Aorta (tissue), 5 donors: Measurements from ENCODE around the gene IL17RC. TPM values are rescaled to one million over a fixed set of nuclear protein-coding genes. Genes with fewer than 3 reads are reported as not detected.

ENCODE experiments used
- ATAC-seq: fragments of 200-7000 bp; cut with Tn5 transposase; one replicate; pipeline ENCODE4 v1.9.1; 2022; ENCODE audit warnings: moderate library complexity; ENCODE audit not compliant: low FRiP score
- DNase-seq, 2 donors: peaks; one replicate each; pipeline ENCODE4 v3.0.0-alpha.2; 2020
- H3K27ac ChIP-seq, 2 donors: one replicate each; pipeline ENCODE4 v1.5.1; 2013; ENCODE audit warnings: low read length in 2 of 2, mild to moderate bottlenecking in 2 of 2, moderate library complexity in 2 of 2, control low read depth in 1 of 2, inconsistent platforms in 1 of 2, low read depth in 1 of 2
- H3K27me3 ChIP-seq, 2 donors: one replicate each; pipeline ENCODE4 v1.6.1; 2013; ENCODE audit warnings: control low read depth in 1 of 2, low read length in 1 of 2, mild to moderate bottlenecking in 1 of 2, moderate library complexity in 1 of 2; ENCODE audit not compliant: insufficient read depth in 2 of 2, control insufficient read depth in 1 of 2
- H3K36me3 ChIP-seq, 2 donors: one replicate each; pipeline ENCODE4 v1.6.1; 2013; ENCODE audit warnings: control low read depth in 1 of 2, low read length in 1 of 2, mild to moderate bottlenecking in 1 of 2; ENCODE audit not compliant: insufficient read depth in 2 of 2, control insufficient read depth in 1 of 2
- H3K4me1 ChIP-seq, 2 donors: one replicate each; pipeline ENCODE4 v1.6.1; 2013; ENCODE audit warnings: low read length in 2 of 2, control low read depth in 1 of 2, mild to moderate bottlenecking in 1 of 2, moderate library complexity in 1 of 2; ENCODE audit not compliant: insufficient read depth in 2 of 2, control insufficient read depth in 1 of 2
- H3K4me3 ChIP-seq, 2 donors: one replicate each; pipeline ENCODE4 v1.5.1; 2013; ENCODE audit warnings: low read length in 2 of 2, control low read depth in 1 of 2, mild to moderate bottlenecking in 1 of 2
- H3K9me3 ChIP-seq: one replicate; pipeline ENCODE4 v1.6.1; 2013; ENCODE audit warnings: mild to moderate bottlenecking, low read length; ENCODE audit not compliant: control insufficient read depth
- WGBS, 2 donors: extraction: QIAGEN DNeasy Blood & Tissue Kit; methylation state at CpG; one replicate each; pipeline ENCODE4 v1.1.7; 2013; 5-methylcytosine and 5-hydroxymethylcytosine counted together
- intact Hi-C, 2 donors: fragments of 100-400 bp; cut with DNase I; formaldehyde crosslinking; loops; one replicate each; pipeline versions ENCODE4 v1.14.2 to v1.15.0; 2022
- polyA plus RNA-seq, 2 donors: library from polyadenylated mRNA; stranded (reverse); fragments of 200-250 nt; gene quantifications; one replicate each; pipeline ENCODE4 v1.2.3, GENCODE V29; 2013
- total RNA-seq, 2 donors: library from RNA; stranded (reverse); fragmentation: NEBNext Ultra II Directional; extraction: Animal tissue kit (Norgen Biotek cat#: 25700); gene quantifications; one replicate each; pipeline ENCODE4 v1.2.1, GENCODE V29; 2021
- donor health status: healthy with polysubstance abuse.
- donor health status: Bipolar disorder and iron deficiency.
- donor health status: DM: no; HTN: no; CAD: no.
- donor health status: DM: no; HTN: no; CAD: no.
- donor health status: DM: yes; HTN: yes; CAD: no.

The IL17RC gene
- total and polyA plus RNA-seq, 4 donors = 8.6 to 108 (median 29.7) TPM

DNA sequence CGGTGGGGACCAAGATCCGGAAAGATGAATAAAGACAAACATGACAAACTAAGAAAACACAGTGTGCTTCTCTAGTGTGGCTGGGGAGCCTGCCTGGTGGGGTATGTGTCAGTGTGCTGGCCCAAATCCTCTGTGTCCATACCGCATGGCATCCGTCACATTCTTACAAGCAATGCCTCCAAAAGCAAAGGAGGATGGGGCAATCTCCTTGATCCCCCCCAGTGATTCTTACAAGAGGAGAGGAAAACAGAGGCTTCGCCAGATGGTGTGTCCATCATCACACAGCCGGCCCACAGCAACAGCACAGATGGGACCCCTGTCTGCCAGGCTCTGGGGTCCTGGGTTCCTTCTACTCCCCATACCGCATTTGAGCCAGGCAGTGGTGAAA, 558 bp upstream of the IL17RC start:
- peak in 1 of 2 donors; percentile 77 for DNase-seq
- intact Hi-C loops = loop anchor here (5.0 kb wide), 1 partner anchor 74 kb away; the partner anchor contains the start of gene RPUSD3 (in 2 of the 2)
- no peaks in the 10 kb centered on the region for H3K36me3 ChIP-seq
- H3K9me3 ChIP-seq = no peaks in the 10 kb centered on the region
- peak overlapping the region; percentile 2 to 69 for H3K27ac ChIP-seq
- H3K4me1 ChIP-seq = no peaks in the 10 kb centered on the region
- WGBS, 2 donors = 31% methylated on average over 6 to 7 of the region's 7 CpGs
- peak overlapping the region; percentile 2 to 71 for H3K4me3 ChIP-seq
- ATAC-seq = no peak
- H3K27me3 ChIP-seq = no peaks in the 10 kb centered on the region

DNA sequence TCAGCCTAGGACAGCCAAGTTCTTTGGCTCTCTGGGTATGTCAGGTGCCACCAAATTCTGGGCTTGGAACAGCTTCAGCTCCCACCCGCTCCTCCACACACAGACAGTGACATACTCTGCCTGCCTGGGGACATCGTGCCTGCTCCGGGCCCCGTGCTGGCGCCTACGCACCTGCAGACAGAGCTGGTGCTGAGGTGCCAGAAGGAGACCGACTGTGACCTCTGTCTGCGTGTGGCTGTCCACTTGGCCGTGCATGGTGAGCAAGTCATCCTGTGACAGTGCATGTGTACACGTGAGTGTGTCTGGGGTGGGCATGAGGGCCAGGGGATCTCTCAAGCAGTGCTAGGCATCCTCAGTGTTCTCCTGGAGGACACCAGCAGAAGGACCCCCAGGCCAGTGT, 922 bp downstream of the IL17RC start:
- intact Hi-C loops = loop anchor here (5.0 kb wide), 1 partner anchor 76 kb away; the partner anchor contains the start of gene RPUSD3 (in 2 of the 2)
- Histone ChIP-seq H3K9me3 (no peaks in the 10 kb centered on the region), H3K4me3 (no peak overlapping the region), H3K27ac (no peak overlapping the region), H3K36me3 (no peaks in the 10 kb centered on the region), H3K27me3 (no peaks in the 10 kb centered on the region), H3K4me1 (no peaks in the 10 kb centered on the region)
- ATAC-seq = no peak
- peak in 1 of 2 donors; percentile 55 for DNase-seq
- WGBS, 2 donors = 67 to 71% methylated on average over 10 of the region's 10 CpGs

DNA sequence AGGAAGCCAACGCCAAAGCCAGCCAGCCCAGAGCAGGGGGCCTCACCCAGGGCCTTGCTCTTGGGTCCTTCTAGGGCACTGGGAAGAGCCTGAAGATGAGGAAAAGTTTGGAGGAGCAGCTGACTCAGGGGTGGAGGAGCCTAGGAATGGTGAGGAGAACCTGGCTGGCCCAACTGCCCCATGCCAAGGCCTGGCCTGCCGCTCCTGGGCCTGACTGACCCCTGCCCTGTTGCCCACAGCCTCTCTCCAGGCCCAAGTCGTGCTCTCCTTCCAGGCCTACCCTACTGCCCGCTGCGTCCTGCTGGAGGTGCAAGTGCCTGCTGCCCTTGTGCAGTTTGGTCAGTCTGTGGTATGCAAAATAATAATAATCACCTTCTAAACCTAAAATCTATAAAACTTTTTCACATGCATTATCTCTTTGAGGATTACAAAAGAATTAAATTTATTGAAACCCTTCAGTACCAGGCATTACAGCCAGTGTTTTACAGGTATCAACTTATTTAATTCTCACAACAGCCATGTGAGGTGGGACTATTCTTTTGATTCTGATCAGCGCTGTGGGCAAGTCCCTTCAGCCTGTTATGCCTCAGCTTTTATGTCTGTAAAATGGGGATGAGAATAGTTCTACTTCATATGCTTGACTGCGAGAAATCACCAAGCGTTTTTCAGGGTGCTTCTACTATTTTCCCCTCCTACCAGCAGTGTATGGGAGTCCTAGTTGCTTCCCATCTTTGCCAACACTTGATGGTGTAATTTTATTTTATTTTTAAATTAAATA, 1.6 kb downstream of the IL17RC start:
- Histone ChIP-seq H3K27ac (no peak overlapping the region), H3K4me1 (no peaks in the 10 kb centered on the region), H3K9me3 (no peaks in the 10 kb centered on the region), H3K36me3 (no peaks in the 10 kb centered on the region), H3K27me3 (no peaks in the 10 kb centered on the region), H3K4me3 (no peak overlapping the region)
- intact Hi-C loops = loop anchor here (5.0 kb wide), 1 partner anchor 76 kb away; the partner anchor contains the start of gene RPUSD3 (in 2 of the 2)
- 89 to 93% methylated on average over 8 of the region's 8 CpGs for WGBS, 2 donors
- DNase-seq (peak in 1 of 2 donors; percentile 69), ATAC-seq (no peak)

DNA sequence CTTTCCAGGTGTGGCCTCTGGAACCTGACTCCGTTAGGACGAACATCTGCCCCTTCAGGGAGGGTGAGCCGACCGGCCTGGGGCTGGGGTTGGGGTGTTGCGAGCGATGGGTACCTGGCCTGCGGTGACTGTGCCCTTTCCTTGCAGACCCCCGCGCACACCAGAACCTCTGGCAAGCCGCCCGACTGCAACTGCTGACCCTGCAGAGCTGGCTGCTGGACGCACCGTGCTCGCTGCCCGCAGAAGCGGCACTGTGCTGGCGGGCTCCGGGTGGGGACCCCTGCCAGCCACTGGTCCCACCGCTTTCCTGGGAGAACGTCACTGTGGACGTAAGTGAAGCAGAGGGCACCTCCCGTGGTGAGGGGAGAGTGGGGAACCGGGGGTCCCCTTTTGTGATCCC, 11.3 kb downstream of the IL17RC start:
- no peak for DNase-seq
- Histone ChIP-seq H3K27ac (no peak overlapping the region), H3K9me3 (no peaks in the 10 kb centered on the region), H3K4me3 (no peak overlapping the region), H3K36me3 (peaks cover 0 to 8% of the 10 kb centered on the region in 2 donors), H3K4me1 (no peaks in the 10 kb centered on the region), H3K27me3 (no peaks in the 10 kb centered on the region)
- intact Hi-C loops = no loop called here
- ATAC-seq = no peak
- WGBS, 2 donors = 94% methylated on average over 23 of the region's 23 CpGs

DNA sequence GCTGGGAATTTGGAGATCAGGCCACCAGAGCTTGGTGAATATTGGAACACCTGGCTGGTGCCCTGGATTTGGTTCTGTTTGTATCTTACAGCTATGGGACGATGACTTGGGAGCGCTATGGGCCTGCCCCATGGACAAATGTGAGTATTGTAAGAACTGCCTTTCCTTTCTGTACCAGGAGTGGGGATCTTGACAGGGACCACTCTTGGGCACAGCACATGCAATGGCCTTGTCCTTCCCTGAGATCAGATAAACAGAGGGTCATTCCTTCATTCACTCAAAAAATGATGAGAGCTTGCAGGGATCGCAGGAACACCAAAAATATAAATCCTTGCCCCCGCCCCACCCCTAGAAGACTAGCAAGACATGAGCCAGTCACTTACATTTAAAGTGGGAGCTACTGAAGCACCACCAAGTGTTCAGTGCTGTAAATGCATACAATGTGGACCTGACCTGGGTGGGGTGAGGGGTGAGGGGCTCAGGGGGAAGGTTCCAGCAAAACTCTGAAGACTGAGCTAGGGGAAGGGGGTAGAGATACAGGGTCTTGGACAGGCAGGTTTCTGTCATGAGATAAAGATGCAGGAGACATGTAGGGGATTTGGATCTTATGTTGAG, 14.0 kb downstream of the IL17RC start:
- H3K9me3 ChIP-seq = no peaks in the 10 kb centered on the region
- intact Hi-C loops = loop anchor here in 1 of 2 donors (5.0 kb wide), 1 partner anchor 199 kb away; the partner anchor contains the start of gene BRPF1
- no peak overlapping the region for H3K4me3 ChIP-seq
- H3K27ac ChIP-seq = no peak overlapping the region
- DNase-seq (no peak), ATAC-seq (no peak)
- H3K27me3 ChIP-seq = no peaks in the 10 kb centered on the region
- 94 to 95% methylated on average over 4 of the region's 4 CpGs for WGBS, 2 donors
- peaks cover 0 to 3% of the 10 kb centered on the region in 2 donors for H3K4me1 ChIP-seq
- H3K36me3 ChIP-seq = no peaks in the 10 kb centered on the region

DNA sequence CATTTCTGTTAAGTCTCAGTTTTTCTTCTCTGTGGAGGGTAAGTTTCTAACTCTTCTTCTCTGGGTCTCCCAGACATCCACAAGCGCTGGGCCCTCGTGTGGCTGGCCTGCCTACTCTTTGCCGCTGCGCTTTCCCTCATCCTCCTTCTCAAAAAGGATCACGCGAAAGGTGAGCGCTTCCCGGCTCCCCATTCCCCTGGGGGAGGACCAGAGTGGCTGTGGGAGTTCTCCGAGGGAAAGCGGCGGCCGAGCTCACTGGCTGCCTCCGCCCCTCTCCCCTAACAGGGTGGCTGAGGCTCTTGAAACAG, 15.6 kb downstream of the IL17RC start:
- intact Hi-C loops = loop anchor here in 1 of 2 donors (5.0 kb wide), 1 partner anchor 200 kb away; the partner anchor contains the start of gene BRPF1
- WGBS, 2 donors = 2% methylated on average over 13 of the region's 13 CpGs
- ATAC-seq (no peak), DNase-seq (no peak)
- peak overlapping the region; percentile 3 to 44 for H3K27ac ChIP-seq
- no peaks in the 10 kb centered on the region for H3K36me3 ChIP-seq
- no peaks in the 10 kb centered on the region for H3K27me3 ChIP-seq
- H3K9me3 ChIP-seq = no peaks in the 10 kb centered on the region
- H3K4me3 ChIP-seq = peak overlapping the region in 1 of 2 donors; percentile 50
- peaks cover 0 to 3% of the 10 kb centered on the region in 2 donors for H3K4me1 ChIP-seq

DNA sequence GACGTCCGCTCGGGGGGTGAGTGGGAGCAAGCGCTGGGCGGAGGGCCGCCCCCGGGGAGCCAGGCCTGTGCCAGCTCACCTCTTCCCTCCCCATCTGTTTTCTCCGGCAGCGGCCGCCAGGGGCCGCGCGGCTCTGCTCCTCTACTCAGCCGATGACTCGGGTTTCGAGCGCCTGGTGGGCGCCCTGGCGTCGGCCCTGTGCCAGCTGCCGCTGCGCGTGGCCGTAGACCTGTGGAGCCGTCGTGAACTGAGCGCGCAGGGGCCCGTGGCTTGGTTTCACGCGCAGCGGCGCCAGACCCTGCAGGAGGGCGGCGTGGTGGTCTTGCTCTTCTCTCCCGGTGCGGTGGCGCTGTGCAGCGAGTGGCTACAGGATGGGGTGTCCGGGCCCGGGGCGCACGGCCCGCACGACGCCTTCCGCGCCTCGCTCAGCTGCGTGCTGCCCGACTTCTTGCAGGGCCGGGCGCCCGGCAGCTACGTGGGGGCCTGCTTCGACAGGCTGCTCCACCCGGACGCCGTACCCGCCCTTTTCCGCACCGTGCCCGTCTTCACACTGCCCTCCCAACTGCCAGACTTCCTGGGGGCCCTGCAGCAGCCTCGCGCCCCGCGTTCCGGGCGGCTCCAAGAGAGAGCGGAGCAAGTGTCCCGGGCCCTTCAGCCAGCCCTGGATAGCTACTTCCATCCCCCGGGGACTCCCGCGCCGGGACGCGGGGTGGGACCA, 16.1 kb downstream of the IL17RC start:
- ATAC-seq (peak; percentile 89), DNase-seq (peak; percentile 89 to 96)
- H3K27me3 ChIP-seq = no peaks in the 10 kb centered on the region
- 0% methylated on average over 55 to 77 of the region's 77 CpGs for WGBS, 2 donors
- H3K4me1 ChIP-seq = peaks cover 0 to 3% of the 10 kb centered on the region in 2 donors
- H3K27ac ChIP-seq = peak overlapping the region; percentile 3 to 44
- peak overlapping the region; percentile 50 to 61 for H3K4me3 ChIP-seq
- H3K9me3 ChIP-seq = no peaks in the 10 kb centered on the region
- intact Hi-C loops = loop anchor here in 1 of 2 donors (5.0 kb wide), 1 partner anchor 201 kb away; the partner anchor contains the start of gene BRPF1
- H3K36me3 ChIP-seq = no peaks in the 10 kb centered on the region

DNA sequence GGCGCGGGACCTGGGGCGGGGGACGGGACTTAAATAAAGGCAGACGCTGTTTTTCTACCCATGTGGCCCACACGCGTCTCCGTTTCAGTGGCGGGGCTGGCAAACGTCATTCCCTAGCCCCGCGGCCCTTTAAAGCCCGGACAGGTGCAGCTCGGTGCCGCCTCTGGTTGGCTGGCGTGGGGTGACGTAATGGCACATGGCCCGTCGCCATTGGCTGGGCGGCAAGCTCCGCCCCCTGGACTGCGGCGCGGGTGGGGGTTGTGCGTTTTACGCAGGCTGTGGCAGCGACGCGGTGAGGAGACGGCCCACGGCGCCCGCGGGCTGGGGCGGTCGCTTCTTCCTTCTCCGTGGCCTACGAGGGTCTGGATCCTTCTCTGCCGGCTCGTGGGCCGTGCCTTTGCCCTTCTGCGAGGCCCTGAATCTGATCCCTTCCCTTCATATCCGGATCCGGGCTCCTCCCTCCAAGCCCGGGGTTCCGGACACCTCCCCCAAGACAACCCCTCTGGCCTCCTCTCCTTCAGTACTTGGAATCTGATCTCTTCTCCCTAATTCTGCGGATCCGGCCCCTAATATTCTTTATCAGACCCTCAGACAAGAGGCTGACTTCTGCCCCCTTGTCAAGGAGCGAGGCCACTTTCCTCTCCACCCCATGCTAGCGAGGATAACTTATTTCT, 16.8 kb downstream of the IL17RC start, which contains the start of gene CRELD1:
TSS of gene CRELD1 (plus strand) at position 274 of the 674 bp plus-strand sequence. CDS start 605 bp downstream, outside the sequence.
- intact Hi-C loops = loop anchor here in 1 of 2 donors (5.0 kb wide), 1 partner anchor 201 kb away; the partner anchor contains the start of gene BRPF1
- Histone ChIP-seq H3K4me3 (peak within 1 kb of the TSS; percentile 61), H3K36me3 (no peaks in the 10 kb centered on the region), H3K27ac (peak within 1 kb of the TSS; percentile 62 to 72), H3K27me3 (no peaks in the 10 kb centered on the region), H3K9me3 (no peaks in the 10 kb centered on the region), H3K4me1 (peaks cover 0 to 3% of the 10 kb centered on the region in 2 donors)
- ATAC-seq = peak; percentile 97
- DNase-seq = peak; percentile 96 to 98
- WGBS, 2 donors = 0% methylated on average over 50 of the region's 50 CpGs
